SK-N-SH (cell line): ENCODE measurements around the gene DOCK10. TPM values are rescaled to one million over a fixed set of nuclear protein-coding genes. Genes with fewer than 3 reads are reported as not detected.

ENCODE experiments used
- CTCF ChIA-PET: fragments of 300-600, 350-600 bp; formaldehyde crosslinking; extraction: SDS; loops from one replicate; lab custom pipeline; 2021; lab: Yijun Ruan, JAX
- POLR2A ChIA-PET: fragments of 350-600 bp; sonication (Branson Sonifier 250); formaldehyde crosslinking; extraction: SDS; loops from one replicate; lab custom pipeline; 2020; ENCODE audit warnings: antibody characterized with exemption, inconsistent platforms; lab: Yijun Ruan, JAX
- DNase-seq: peaks from one replicate; pipeline ENCODE4 v3.0.0; 2012
- H2AFZ ChIP-seq: fragments of 200-600 bp; sonication (generic); 2 replicates; pipeline ENCODE4 v1.8.1; 2016; ENCODE audit warnings: antibody characterized with exemption, mild to moderate bottlenecking, low read depth
- H3F3A ChIP-seq: fragments of 200-600 bp; sonication (generic); replicated peaks from 2 replicates; pipeline ENCODE3; 2016; ENCODE audit warnings: antibody characterized with exemption, mild to moderate bottlenecking; ENCODE audit not compliant: insufficient read depth
- H3K27ac ChIP-seq, 2 experiments: fragments of 200-500 bp in 1 of 2; fragments of 200-600 bp in 1 of 2; sonication (Bioruptor generic) in 1 of 2; sonication (generic), shearing (Covaris generic) in 1 of 2; 2 replicates each; pipeline versions ENCODE4 v1.5.1 to v1.6.1; 2014 to 2016; ENCODE audit warnings: low read depth in 2 of 2, inconsistent platforms in 1 of 2, low read length in 1 of 2, mild to moderate bottlenecking in 1 of 2, mixed read lengths in 1 of 2
- H3K27me3 ChIP-seq: fragments of 200-600 bp; sonication (generic), shearing (Covaris generic); 2 replicates; pipeline ENCODE4 v1.6.1; 2016; ENCODE audit warnings: mixed run types; ENCODE audit not compliant: insufficient read depth
- H3K36me3 ChIP-seq, 2 experiments: fragments of 200-500 bp in 1 of 2; fragments of 200-600 bp in 1 of 2; sonication (Bioruptor generic) in 1 of 2; sonication (generic) in 1 of 2; replicated peaks in 1 of 2; 2 replicates each; pipeline versions ENCODE3 to v1.5.1; 2014 to 2016; ENCODE audit warnings: low read length in 1 of 2, mild to moderate bottlenecking in 1 of 2; ENCODE audit not compliant: insufficient read depth in 2 of 2, control insufficient read depth in 1 of 2
- H3K4me1 ChIP-seq, 2 experiments: fragments of 200-500 bp in 1 of 2; fragments of 200-600 bp in 1 of 2; sonication (Bioruptor generic) in 1 of 2; sonication (generic), shearing (Covaris generic) in 1 of 2; 2 replicates each; pipeline versions ENCODE4 v1.5.1 to v1.6.1; 2014 to 2016; ENCODE audit warnings: low read depth in 1 of 2, low read length in 1 of 2, mixed run types in 1 of 2; ENCODE audit not compliant: insufficient read depth in 2 of 2, control insufficient read depth in 1 of 2
- H3K4me2 ChIP-seq: fragments of 200-600 bp; sonication (generic), shearing (Covaris generic); 2 replicates; pipeline ENCODE4 v1.6.1; 2017; ENCODE audit warnings: mixed run types
- H3K4me3 ChIP-seq, 2 experiments: fragments of 200-500 bp in 1 of 2; fragments of 200-600 bp in 1 of 2; sonication (Bioruptor generic) in 1 of 2; sonication (generic), shearing (Covaris generic) in 1 of 2; 2 replicates each; pipeline versions ENCODE4 v1.5.1 to v1.8.1; 2014 to 2016; ENCODE audit warnings: low read depth in 2 of 2, inconsistent platforms in 1 of 2, low read length in 1 of 2, mild to moderate bottlenecking in 1 of 2, mixed read lengths in 1 of 2, moderate library complexity in 1 of 2
- H3K79me2 ChIP-seq: fragments of 200-600 bp; sonication (generic); 2 replicates; pipeline ENCODE4 v1.8.1; 2017; ENCODE audit warnings: mild to moderate bottlenecking; ENCODE audit not compliant: insufficient read depth
- H3K9ac ChIP-seq: fragments of 200-600 bp; sonication (generic); 2 replicates; pipeline ENCODE4 v1.6.1; 2017; ENCODE audit warnings: mixed run types
- H3K9me2 ChIP-seq: fragments of 200-600 bp; sonication (generic); 2 replicates; pipeline ENCODE4 v1.6.1; 2017; ENCODE audit warnings: mixed run types
- H3K9me3 ChIP-seq: fragments of 200-600 bp; sonication (generic); 2 replicates; pipeline ENCODE4 v1.6.1; 2017; ENCODE audit warnings: mixed run types, mild to moderate bottlenecking, moderate library complexity
- H4K20me1 ChIP-seq: fragments of 200-600 bp; sonication (generic); 2 replicates; pipeline ENCODE4 v1.6.1; 2017; ENCODE audit warnings: mild to moderate bottlenecking, mixed run types; ENCODE audit not compliant: insufficient read depth
- CHD2 ChIP-seq: fragments of 150-350 bp; IDR thresholded peaks from 2 replicates; pipeline ENCODE4 v1.6.1; 2018; ENCODE audit warnings: low read length; ENCODE audit not compliant: partially characterized antibody
- EZH2phosphoT487 ChIP-seq: fragments of 200-600 bp; sonication (generic); IDR thresholded peaks from 2 replicates; pipeline ENCODE4 v1.6.1; 2017; ENCODE audit warnings: low read depth, mixed run types, mild to moderate bottlenecking, antibody characterized with exemption, moderate library complexity, borderline replicate concordance
- FOXJ3 ChIP-seq: sonication (generic); formaldehyde crosslinking; IDR thresholded peaks from 2 replicates; pipeline ENCODE4 v1.5.1; 2020; ENCODE audit warnings: mild to moderate bottlenecking, missing genetic modification reagents
- GABPA ChIP-seq: IDR thresholded peaks from 2 replicates; pipeline ENCODE4 v1.4.0; 2012; ENCODE audit warnings: low read depth, mild to moderate bottlenecking
- MXI1 ChIP-seq: IDR thresholded peaks from 2 replicates; pipeline ENCODE4 v1.6.1; 2012; ENCODE audit warnings: mild to moderate bottlenecking, low read depth, low read length, improper control_type of control experiment
- RCOR1 ChIP-seq: fragments of 150-350 bp; IDR thresholded peaks from 2 replicates; pipeline ENCODE4 v1.6.1; 2017; ENCODE audit warnings: antibody characterized with exemption, low read length
- REST ChIP-seq: IDR thresholded peaks from 2 replicates; pipeline ENCODE4 v1.6.1; 2012; ENCODE audit warnings: mild to moderate bottlenecking, low read depth, low read length, moderate library complexity
- RXRA ChIP-seq: IDR thresholded peaks from 2 replicates; pipeline ENCODE4 v1.4.0; 2012; ENCODE audit warnings: low read depth, mild to moderate bottlenecking, borderline replicate concordance
- YY1 ChIP-seq: IDR thresholded peaks from 2 replicates; pipeline ENCODE4 v1.4.0; 2012; ENCODE audit warnings: low read depth, mild to moderate bottlenecking
- ZBTB33 ChIP-seq: IDR thresholded peaks from 2 replicates; pipeline ENCODE4 v1.4.0; 2012; ENCODE audit warnings: low read depth, borderline replicate concordance
- WGBS: methylation state at CpG from one replicate; pipeline ENCODE4 v1.1.6; 2017; ENCODE audit warnings: low lambda C conversion rate; 5-methylcytosine and 5-hydroxymethylcytosine counted together
- polyA plus RNA-seq, 3 experiments: library from polyadenylated mRNA; depleted of rRNA; stranded (reverse); fragments of >200 nt; gene quantifications; 2 replicates each; pipeline ENCODE4 v1.2.3, GENCODE V29; 2012
- TF ChIP-seq, protein P1 (sequence below): IDR thresholded peaks from 2 replicates; pipeline ENCODE4 v1.4.0; 2012; ENCODE audit warnings: low read depth, borderline replicate concordance
- TF ChIP-seq, protein P2 (sequence below): IDR thresholded peaks from 2 replicates; pipeline ENCODE4 v1.4.0; 2012; ENCODE audit warnings: low read depth

DOCK10 gene
- polyA plus RNA-seq, 1 of the 3 experiments (the other 2 are of a cell fraction) = 24.1 TPM

DNA sequence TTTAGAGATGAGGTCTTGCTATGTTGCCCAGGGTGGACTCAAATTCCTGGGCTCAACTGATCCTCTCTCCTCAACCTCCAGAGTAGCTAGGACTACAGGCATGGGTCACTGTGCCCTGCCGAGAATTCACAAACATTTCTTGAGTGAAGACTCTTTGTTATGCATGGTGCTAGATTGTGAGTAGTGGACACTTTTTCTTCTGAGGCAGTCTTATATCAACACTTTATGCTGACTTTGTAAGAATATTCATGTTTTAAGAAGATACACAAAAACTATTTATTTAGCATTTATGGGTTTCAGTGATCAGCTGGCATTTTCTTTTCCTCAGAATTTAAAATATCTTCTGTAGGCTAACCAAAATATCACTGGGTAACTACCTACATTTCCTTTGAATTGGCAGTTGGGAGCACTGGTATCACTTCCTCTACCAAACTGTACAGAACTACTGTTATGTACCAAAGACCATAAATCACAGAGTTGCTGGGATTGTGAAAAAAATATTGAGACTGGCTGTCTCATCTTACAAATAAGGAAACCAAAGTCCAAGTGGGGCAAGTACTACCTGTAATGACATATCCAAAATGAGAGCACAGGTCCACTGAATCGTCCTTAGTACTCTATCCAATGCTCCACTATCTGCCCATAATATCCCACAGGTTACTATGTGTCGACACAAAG lies 34.0 kb downstream of the DOCK10 start:
- no peak for DNase-seq
- H3K9ac ChIP-seq = no peak overlapping the region
- peaks cover 0 to 11% of the 10 kb centered on the region in 2 experiments for H3K4me1 ChIP-seq
- peaks cover 80% of the 10 kb centered on the region for H3K79me2 ChIP-seq
- WGBS = 90% methylated on average over 3 of the region's 3 CpGs
- H4K20me1 ChIP-seq = no peaks in the 10 kb centered on the region
- POLR2A ChIA-PET = no interaction called here
- H3K4me3 ChIP-seq = no peak overlapping the region
- peaks cover 0 to 3% of the 10 kb centered on the region in 2 experiments for H3K36me3 ChIP-seq
- CTCF ChIA-PET = interaction anchor here (0.6 to 1.7 kb wide), 5 partner anchors 9 to 652 kb away, joined by 3 to 6 read pairs (median 4); no protein-coding TSS in a partner anchor
- H3F3A ChIP-seq = peaks cover 34% of the 10 kb centered on the region
- TF ChIP-seq, protein P1, sequence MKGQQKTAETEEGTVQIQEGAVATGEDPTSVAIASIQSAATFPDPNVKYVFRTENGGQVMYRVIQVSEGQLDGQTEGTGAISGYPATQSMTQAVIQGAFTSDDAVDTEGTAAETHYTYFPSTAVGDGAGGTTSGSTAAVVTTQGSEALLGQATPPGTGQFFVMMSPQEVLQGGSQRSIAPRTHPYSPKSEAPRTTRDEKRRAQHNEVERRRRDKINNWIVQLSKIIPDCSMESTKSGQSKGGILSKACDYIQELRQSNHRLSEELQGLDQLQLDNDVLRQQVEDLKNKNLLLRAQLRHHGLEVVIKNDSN = no peak
- TF ChIP-seq FOXJ3 (CRISPR knock-in tag) (no peak), EZH2phosphoT487 (no peak), RCOR1 (no peak), CHD2 (no peak), GABPA (no peak), RXRA (no peak), ZBTB33 (no peak), YY1 (no peak), MXI1 (no peak), REST (no peak)
- TF ChIP-seq, protein P2, sequence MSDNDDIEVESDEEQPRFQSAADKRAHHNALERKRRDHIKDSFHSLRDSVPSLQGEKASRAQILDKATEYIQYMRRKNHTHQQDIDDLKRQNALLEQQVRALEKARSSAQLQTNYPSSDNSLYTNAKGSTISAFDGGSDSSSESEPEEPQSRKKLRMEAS = no peak
- TF ChIP-seq, all 33 proteins: peak for 0
- Histone ChIP-seq H2AFZ (no peak overlapping the region), H3K27me3 (no peaks in the 10 kb centered on the region), H3K27ac (peak overlapping the region in 1 of 2 experiments; percentile 95; a peak in 1 of 4 replicates), H3K9me2 (no peaks in the 10 kb centered on the region), H3K9me3 (no peaks in the 10 kb centered on the region), H3K4me2 (no peak overlapping the region)
